WTC11 (cell line): ENCODE measurements around the gene ZNF763. TPM values are rescaled to one million over a fixed set of nuclear protein-coding genes. Genes with fewer than 3 reads are reported as not detected.

Experiments used
- ATAC-seq: fragments of 200-7000 bp; cut with Tn5 transposase; 2 replicates; pipeline ENCODE4 v1.10.0; 2021; ENCODE audit warnings: mild to moderate bottlenecking, moderate library complexity
- CTCF ChIA-PET: fragments of 300-600 bp; sonication (Branson Sonifier 250); formaldehyde crosslinking; loops from one replicate; lab custom pipeline; 2021; ENCODE audit warnings: antibody characterized with exemption; lab: Charles Lee
- POLR2A ChIA-PET: fragments of 350-600 bp; sonication (Branson Sonifier 250); formaldehyde crosslinking; loops from one replicate; lab custom pipeline; 2021; ENCODE audit warnings: antibody characterized with exemption; lab: Charles Lee
- DNase-seq: peaks from one replicate; pipeline ENCODE4 v3.0.0; 2021; ENCODE audit warnings: low spot score
- H3K27ac Mint-ChIP-seq: 2 replicates; pipeline ENCODE4 v1.8.0; 2021; ENCODE audit warnings: mixed read lengths
- H3K27me3 Mint-ChIP-seq: 2 replicates; pipeline ENCODE4 v1.8.0; 2021; ENCODE audit warnings: low read depth, mild to moderate bottlenecking, moderate library complexity, mixed read lengths
- H3K36me3 Mint-ChIP-seq: 2 replicates; pipeline ENCODE4 v1.8.0; 2021; ENCODE audit warnings: mixed read lengths
- H3K4me1 Mint-ChIP-seq: 2 replicates; pipeline ENCODE4 v1.8.0; 2022; ENCODE audit warnings: mixed read lengths
- H3K4me3 Mint-ChIP-seq: 2 replicates; pipeline ENCODE4 v1.8.0; 2021; ENCODE audit warnings: mild to moderate bottlenecking, moderate library complexity, mixed read lengths
- H3K9me3 Mint-ChIP-seq: 2 replicates; pipeline ENCODE4 v1.8.0; 2021; ENCODE audit warnings: mixed read lengths
- CREM ChIP-seq: sonication (generic); formaldehyde crosslinking; IDR thresholded peaks from 2 replicates; pipeline ENCODE4 v1.8.1; 2022; ENCODE audit warnings: mild to moderate bottlenecking, missing genetic modification reagents, moderate library complexity
- E2F1 ChIP-seq: sonication (generic); formaldehyde crosslinking; IDR thresholded peaks from 2 replicates; pipeline ENCODE4 v1.8.0; 2022; ENCODE audit warnings: mild to moderate bottlenecking, missing genetic modification reagents
- E2F4 ChIP-seq: sonication (generic); formaldehyde crosslinking; IDR thresholded peaks from 2 replicates; pipeline ENCODE4 v1.8.1; 2022; ENCODE audit warnings: low read depth, mild to moderate bottlenecking, moderate library complexity, missing genetic modification reagents, borderline replicate concordance
- HMGXB4 ChIP-seq: sonication (generic); formaldehyde crosslinking; IDR thresholded peaks from 2 replicates; pipeline ENCODE4 v1.8.1; 2023; ENCODE audit warnings: mild to moderate bottlenecking, moderate library complexity, missing genetic modification reagents
- NFATC4 ChIP-seq: fragments of 250-450 bp; sonication (Bioruptor Pico); IDR thresholded peaks from 2 replicates; pipeline ENCODE4 v1.9.0; 2021; ENCODE audit warnings: mild to moderate bottlenecking
- NFE2L1 ChIP-seq: sonication (generic); formaldehyde crosslinking; IDR thresholded peaks from 2 replicates; pipeline ENCODE4 v1.8.1; 2023; ENCODE audit warnings: missing genetic modification reagents
- SP1 ChIP-seq: sonication (generic); formaldehyde crosslinking; conservative IDR thresholded peaks from 2 replicates; pipeline ENCODE4 v1.8.1; 2022; ENCODE audit warnings: missing genetic modification reagents
- TEAD1 ChIP-seq: sonication (generic); formaldehyde crosslinking; IDR thresholded peaks from 2 replicates; pipeline ENCODE4 v1.8.0; 2022; ENCODE audit warnings: mild to moderate bottlenecking, missing genetic modification reagents
- ZMAT4 ChIP-seq: fragments of 250-450 bp; sonication (Bioruptor Pico); IDR thresholded peaks from 2 replicates; pipeline ENCODE4 v1.9.0; 2021; ENCODE audit warnings: mild to moderate bottlenecking
- ZNF281 ChIP-seq: sonication (generic); formaldehyde crosslinking; IDR thresholded peaks from 2 replicates; pipeline ENCODE4 v1.8.0; 2023; ENCODE audit warnings: mild to moderate bottlenecking, missing genetic modification reagents
- ZNF416 ChIP-seq: fragments of 250-450 bp; sonication (Bioruptor Pico); IDR thresholded peaks from 2 replicates; pipeline ENCODE4 v1.9.0; 2021; ENCODE audit warnings: mild to moderate bottlenecking, inconsistent platforms
- ZNF423 ChIP-seq: fragments of 250-450 bp; sonication (Bioruptor Pico); IDR thresholded peaks from 2 replicates; pipeline ENCODE4 v2.1.2; 2022; ENCODE audit warnings: mild to moderate bottlenecking, moderate library complexity
- ZNF512 ChIP-seq: sonication (generic); formaldehyde crosslinking; IDR thresholded peaks from 2 replicates; pipeline ENCODE4 v1.8.1; 2022; ENCODE audit warnings: missing genetic modification reagents, borderline replicate concordance
- total RNA-seq: library from RNA; stranded (reverse); gene quantifications from 3 replicates; pipeline ENCODE4 v1.2.3, GENCODE V29; 2021
- TF ChIP-seq, protein P1 (sequence below): sonication (generic); formaldehyde crosslinking; IDR thresholded peaks from 2 replicates; pipeline ENCODE4 v1.8.0; 2022; ENCODE audit warnings: mild to moderate bottlenecking, missing genetic modification reagents

Gene ZNF763
- total RNA-seq, 1 experiment from 2014 or later = 2.9 TPM

- no peaks in the 10 kb centered on the region for H3K27me3 Mint-ChIP-seq
- POLR2A ChIA-PET = interaction anchor here (0.6 to 2.7 kb wide), 9 partner anchors 22 to 901 kb away, joined by 3 to 18 read pairs (median 5); partner anchors contain the start of genes ZNF20, ZNF700, ZNF763 and ZNF878
- DNase-seq (no peak), ATAC-seq (no peak)
- peak overlapping the region; percentile 53; the same call in 1 of the 2 replicates for H3K27ac Mint-ChIP-seq
- H3K9me3 Mint-ChIP-seq = peaks cover 16% of the 10 kb centered on the region
- TF ChIP-seq TEAD1 (CRISPR knock-in tag) (no peak), NFE2L1 (no peak), ZNF281 (CRISPR knock-in tag) (no peak), HMGXB4 (CRISPR knock-in tag) (no peak), E2F1 (no peak), ZMAT4 (CRISPR knock-in tag) (no peak), NFATC4 (no peak), ZNF512 (no peak), ZNF423 (CRISPR knock-in tag) (no peak), CREM (CRISPR knock-in tag) (no peak), E2F4 (CRISPR knock-in tag) (no peak), ZNF416 (no peak), SP1 (no peak)
- TF ChIP-seq, protein P1, sequence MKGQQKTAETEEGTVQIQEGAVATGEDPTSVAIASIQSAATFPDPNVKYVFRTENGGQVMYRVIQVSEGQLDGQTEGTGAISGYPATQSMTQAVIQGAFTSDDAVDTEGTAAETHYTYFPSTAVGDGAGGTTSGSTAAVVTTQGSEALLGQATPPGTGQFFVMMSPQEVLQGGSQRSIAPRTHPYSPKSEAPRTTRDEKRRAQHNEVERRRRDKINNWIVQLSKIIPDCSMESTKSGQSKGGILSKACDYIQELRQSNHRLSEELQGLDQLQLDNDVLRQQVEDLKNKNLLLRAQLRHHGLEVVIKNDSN (CRISPR knock-in tag) = no peak
- peaks cover 29% of the 10 kb centered on the region for H3K36me3 Mint-ChIP-seq
- CTCF ChIA-PET = interaction anchor here (0.7 to 7.1 kb wide), 10 partner anchors 18 to 458 kb away, joined by 3 to 100 read pairs (median 16); partner anchors contain the start of genes ECSIT, ZNF20, ZNF700 and ZNF763
- peaks cover 29% of the 10 kb centered on the region for H3K4me1 Mint-ChIP-seq
- H3K4me3 Mint-ChIP-seq = peak overlapping the region; percentile 98; the same call in 1 of the 2 replicates
These were observed 21.9 kb downstream of the ZNF763 start for GRCh38 chr19:11986754-11987153.
